GM04503 (cell line): ENCODE data around the gene SGO2.

Experiments used
- DNase-seq: peaks from one replicate; pipeline ENCODE4 v3.0.0-alpha.2; 2012; ENCODE audit warnings: low read depth

SGO2 gene

GRCh38 chr2:200525882-200526651 is at the start of gene SGO2:
Gene SGO2 (plus strand): TSS chr2:200526207. CDS start chr2:200532976, 6,769 bp downstream.
- peak; percentile 70 for DNase-seq

GRCh38 chr2:200476836-200477235 is 49.2 kb upstream of the SGO2 start:
- DNase-seq, result no peak

GRCh38 chr2:200477667-200478131 is 48.3 kb upstream of the SGO2 start:
- DNase-seq, result no peak

DNA sequence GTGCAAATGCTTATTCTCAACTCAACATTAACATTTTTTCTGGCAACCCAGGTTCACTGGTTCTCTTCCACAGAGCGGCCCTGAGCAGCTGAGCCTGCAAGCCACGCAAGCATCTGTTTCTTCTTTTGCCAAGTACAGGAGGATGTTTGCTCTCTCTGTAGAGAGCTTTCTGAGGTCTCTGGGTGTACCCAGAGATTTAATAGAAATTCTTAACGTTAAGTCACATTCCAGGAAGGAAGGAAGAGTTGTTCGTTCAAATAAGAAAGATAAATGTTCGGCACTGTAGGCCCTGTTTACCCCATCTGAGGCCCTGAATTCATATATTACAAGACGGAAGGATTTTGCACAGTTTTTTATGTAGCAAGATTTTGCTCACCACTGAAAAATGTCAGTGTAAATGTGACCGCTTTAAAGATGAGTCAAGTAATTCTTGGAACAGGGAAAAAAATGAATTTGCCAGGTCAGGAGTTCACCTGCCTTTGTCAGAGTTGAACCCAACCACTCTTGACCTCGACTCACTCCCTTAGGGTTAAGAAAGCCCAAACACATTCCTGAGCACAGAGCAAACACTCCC is 46.2 kb upstream of the SGO2 start:
- DNase-seq, result peak; percentile 58

DNA sequence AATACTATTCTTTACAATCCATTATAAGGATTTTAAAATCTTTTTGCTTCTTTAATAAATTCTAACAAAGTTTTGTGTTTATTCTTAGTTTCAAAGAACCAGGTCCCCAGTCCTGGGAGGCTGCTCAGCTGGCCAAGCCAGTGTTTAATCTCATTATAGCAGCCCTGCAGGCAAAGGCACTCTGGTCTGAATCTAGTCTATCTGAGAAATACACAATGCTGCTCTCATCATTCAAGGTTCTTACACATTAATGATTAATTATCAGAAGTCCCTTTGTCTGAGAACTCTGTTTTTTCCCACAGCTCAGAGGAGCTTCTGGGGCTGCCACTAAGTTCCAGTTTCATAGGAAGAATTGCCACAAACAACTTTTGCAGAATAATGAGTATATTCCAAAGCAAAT is 43.8 kb upstream of the SGO2 start:
- no peak for DNase-seq

GRCh38 chr2:200483729-200484198 is 42.2 kb upstream of the SGO2 start:
- DNase-seq, result no peak

DNA sequence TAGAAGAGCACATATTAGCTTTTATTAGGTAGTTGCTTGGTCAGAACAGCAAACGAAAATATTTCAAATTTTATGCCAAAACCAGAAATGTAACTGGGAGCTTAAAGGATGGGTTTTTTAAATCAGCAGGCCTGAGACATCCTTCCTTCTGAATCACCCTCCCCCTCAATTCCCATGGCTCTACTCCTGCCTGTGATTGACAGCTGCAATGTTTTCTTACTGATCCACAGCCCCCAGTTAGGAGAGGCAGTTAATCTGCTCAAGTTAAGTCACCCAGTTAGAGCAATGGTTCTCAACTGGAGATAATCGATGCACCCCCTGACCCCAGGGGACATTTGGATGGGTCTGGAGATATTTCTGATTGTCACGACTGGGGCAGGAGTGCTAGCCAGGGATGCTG is 41.1 kb upstream of the SGO2 start:
- no peak for DNase-seq

GRCh38 chr2:200486529-200486928 is 39.5 kb upstream of the SGO2 start:
- no peak for DNase-seq

DNA sequence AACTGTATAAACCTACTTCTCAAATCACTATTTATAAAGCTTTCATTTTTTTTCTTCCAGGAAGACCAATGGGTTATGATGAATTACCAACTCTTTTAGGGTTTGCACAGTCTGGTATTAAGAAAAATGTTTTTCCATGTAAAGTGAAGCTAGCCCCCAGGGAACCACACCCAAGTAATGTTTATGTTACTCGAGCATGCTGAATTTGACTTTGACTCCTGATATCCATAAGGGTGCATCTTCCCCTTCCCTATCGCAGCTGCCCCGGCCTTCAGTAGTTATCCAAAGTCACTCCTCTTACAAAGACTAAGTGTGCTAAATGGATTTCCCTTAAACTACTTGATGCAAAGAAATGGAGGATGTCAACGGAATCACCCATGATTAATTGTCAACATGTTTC is 37.8 kb upstream of the SGO2 start:
- DNase-seq, result no peak

DNA sequence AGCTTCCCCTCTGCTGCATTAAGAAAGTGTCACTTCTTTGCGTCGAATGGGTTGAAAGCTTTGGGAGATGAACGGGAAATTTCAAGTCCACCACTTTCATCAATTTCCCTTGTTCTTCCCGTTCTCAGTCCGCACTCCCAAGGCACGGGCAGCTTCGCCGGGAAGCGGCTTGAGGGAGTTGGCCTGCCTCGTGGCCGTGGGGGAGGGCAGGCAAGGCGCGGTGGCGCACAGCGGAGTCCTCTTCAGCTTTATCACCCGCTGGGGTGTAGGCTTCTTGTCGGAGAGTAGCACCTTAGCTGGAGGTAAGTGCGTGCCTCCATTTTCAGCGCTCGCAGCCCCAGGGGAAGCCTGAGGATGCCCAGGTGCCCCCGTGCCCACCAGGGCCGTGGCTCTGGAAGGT is 36.0 kb upstream of the SGO2 start:
- no peak for DNase-seq

DNA sequence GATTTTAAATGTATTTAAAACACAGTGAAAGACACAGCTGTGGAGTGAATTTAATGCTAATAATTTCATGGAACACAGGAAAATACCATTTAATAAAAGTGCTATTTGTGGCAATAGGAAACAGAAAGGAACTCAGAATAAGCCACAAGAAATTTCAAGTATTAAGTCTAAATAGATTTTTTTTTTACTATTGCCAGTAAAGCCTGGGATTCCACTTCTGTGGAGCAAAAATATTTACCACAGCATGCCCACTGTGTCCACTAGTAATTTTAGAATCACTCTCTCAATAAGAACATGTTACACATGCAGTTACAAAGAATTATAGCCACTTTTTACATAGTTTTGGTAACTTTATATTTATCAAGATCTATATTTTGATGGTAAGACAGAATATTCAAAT is 33.4 kb upstream of the SGO2 start:
- no peak for DNase-seq

- DNase-seq, result no peak
Observed at GRCh38 chr2:200494048-200494447, 32.0 kb upstream of the SGO2 start.

DNA sequence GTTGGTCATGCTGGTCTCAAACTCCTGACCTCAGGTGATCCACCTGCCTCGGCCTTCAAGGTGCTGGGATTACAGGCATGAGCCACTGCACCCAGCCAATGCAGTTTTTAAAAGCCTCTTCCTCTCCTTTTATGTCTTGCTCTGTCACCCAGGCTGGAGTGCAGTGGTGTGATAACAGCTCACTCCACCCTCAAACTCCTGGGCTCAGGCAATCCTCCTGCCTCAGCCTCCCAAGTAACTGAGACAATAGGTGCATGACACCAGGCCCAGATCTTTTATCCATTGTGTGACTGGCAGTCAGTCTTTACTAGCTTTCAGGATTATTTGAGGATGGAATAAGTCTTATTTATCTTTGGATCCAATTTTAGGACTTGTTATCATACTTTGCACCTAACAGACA is 29.3 kb upstream of the SGO2 start:
- no peak for DNase-seq

DNA sequence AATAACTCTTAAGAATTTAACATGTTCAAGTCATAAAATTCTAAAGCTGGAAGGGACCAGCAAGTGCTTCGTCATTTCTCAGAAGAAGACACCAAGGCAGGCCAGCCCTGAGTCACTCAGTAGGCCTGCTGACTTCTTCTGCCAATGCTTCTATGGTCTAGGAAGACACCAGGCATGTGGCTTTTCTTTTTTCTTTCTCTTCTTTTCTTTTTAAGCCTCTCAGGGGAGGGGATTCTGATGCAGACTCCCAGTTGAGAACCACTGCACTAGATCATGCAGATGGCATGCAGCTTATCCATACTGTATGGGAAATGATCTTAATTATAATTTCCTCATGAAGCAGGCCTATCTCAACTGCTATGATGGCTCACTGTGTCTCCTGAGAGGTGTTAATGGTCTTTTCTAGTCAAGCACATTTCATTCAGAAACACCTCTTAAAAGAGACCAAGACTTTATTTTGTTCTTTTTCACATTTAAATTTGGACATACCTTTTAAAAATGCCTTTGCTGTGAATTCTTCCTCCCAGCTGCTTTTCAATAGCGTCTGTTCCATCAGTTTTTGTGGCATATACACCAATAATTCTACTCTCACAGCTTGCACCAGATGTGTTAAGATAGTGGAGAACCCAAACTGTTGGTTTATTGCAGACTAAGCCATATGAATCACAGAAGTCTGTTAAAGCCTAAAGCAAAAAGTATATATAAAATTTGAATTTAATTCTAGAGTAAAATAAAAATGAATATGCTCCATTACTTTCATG is 27.4 kb upstream of the SGO2 start:
- DNase-seq, result no peak

DNA sequence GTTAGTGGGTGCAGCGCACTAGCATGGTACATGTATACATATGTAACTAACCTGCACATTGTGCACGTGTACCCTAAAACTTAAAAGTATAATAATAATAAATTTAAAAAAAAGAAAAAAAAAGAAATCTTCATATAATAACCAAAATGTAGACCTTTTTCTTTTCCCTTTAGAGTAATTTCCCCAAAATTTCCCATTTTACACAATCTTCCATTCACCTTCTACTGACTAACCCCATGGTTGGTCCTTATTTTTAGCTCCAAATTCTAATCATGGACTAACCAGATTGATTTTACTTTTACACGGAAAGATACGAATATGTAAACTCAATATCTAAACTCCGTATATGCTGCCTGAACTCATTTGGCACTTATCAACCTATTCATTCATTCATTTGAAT is 23.8 kb upstream of the SGO2 start:
- DNase-seq, result no peak

DNA sequence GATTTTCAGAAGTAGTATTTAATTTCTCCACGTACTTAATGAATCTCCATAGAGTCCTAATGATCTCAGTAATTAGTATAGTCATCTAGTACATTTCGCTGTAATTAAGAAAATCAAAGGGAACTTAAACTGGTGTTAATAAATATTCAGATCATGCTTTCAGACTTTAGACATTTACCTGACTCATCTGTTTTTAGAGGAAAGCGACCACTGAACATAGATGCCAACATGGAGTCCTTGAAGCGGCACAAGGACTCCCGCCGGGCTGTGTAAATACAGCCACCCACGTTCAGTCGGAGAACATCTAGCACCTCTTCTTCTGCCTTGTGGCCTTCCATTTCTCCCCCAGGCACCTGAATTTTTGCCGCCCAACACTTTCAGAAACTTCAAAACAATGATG is 19.3 kb upstream of the SGO2 start:
- DNase-seq, result no peak

DNA sequence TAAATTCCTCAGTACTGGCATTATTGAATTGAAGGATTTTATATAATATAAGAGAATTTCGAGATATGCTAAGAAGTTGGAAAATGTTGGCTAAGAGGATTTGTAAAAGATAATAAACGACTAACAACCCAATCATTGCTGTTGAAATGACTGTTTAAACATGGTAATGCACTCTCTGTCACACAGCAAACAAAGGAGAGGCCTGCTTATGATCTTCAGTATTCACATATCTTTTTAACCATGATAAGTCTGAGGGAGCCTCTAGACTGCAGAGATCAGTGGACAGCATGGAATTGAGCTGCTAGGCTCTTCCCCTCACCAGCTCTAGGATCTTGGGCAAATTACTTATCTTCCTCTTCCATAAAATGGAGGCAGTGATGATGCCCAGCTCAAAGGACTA is 18.8 kb upstream of the SGO2 start:
- DNase-seq, result no peak

DNA sequence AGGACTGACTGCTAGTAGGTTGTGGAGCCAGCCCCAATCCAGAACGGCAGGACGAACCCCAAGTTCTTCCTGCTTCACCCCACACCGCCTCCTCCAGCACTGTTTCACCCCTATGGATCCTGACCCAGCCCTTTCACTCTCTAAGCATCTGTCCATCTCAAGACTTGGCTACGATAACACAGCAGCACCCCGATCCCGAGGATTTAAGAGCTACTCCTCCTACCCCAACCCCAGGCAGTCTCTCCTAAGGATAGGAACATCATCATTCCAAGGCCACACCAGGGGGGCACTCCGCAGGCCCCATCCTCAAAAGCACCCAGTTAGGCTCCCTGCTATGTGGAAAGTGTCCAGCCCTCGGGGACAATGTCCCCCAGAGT is 16.8 kb upstream of the SGO2 start:
- no peak for DNase-seq

GRCh38 chr2:200509612-200510433 is 16.2 kb upstream of the SGO2 start, which contains the start of gene KCTD18:
Gene KCTD18 (minus strand): TSS chr2:200510068. CDS start chr2:200507016, 3,052 bp downstream.
- no peak for DNase-seq

GRCh38 chr2:200515155-200515554 is 10.9 kb upstream of the SGO2 start:
- no peak for DNase-seq

GRCh38 chr2:200523158-200523557 is 2.8 kb upstream of the SGO2 start:
- DNase-seq, result no peak

GRCh38 chr2:200523604-200524003 is 2.4 kb upstream of the SGO2 start:
- DNase-seq, result no peak
